Activated T-cell treated with anti-CD3 and anti-CD28 coated beads for 1 hour (primary cell): ENCODE results near the gene PROKR1.
"Not testable (repeated sequence)": the region's sequence is repeated elsewhere in the genome, so short reads cannot be mapped to it uniquely, and the experiment has no call there.

Experiments used
- DNase-seq: peaks from one replicate; pipeline ENCODE4 v3.0.0-alpha.2; 2020; ENCODE audit warnings: low read depth

The PROKR1 gene

GRCh38 chr2:68658266-68658665, 14.9 kb downstream of the PROKR1 start:
- no peak for DNase-seq

- no peak for DNase-seq
These were observed 15.7 kb downstream of the PROKR1 start for GRCh38 chr2:68659081-68659480.

- DNase-seq, result no peak
These were observed 17.3 kb downstream of the PROKR1 start for GRCh38 chr2:68660658-68661057.

GRCh38 chr2:68662466-68662865, 19.1 kb downstream of the PROKR1 start:
- no peak for DNase-seq

- no peak for DNase-seq
These were observed 20.2 kb downstream of the PROKR1 start for GRCh38 chr2:68663371-68664156.

GRCh38 chr2:68667371-68667770, 24.0 kb downstream of the PROKR1 start:
- no peak for DNase-seq

- no peak for DNase-seq
These were observed 26.3 kb downstream of the PROKR1 start for GRCh38 chr2:68669651-68670050.

GRCh38 chr2:68671961-68672360, 28.6 kb downstream of the PROKR1 start:
- no peak for DNase-seq

GRCh38 chr2:68673631-68674030, 30.3 kb downstream of the PROKR1 start:
- no peak for DNase-seq

GRCh38 chr2:68675470-68675869, 32.1 kb downstream of the PROKR1 start:
- DNase-seq, result no peak

- DNase-seq, result not testable (repeated sequence)
These were observed 34.5 kb downstream of the PROKR1 start for GRCh38 chr2:68677837-68678236.

GRCh38 chr2:68679166-68679916, 36.0 kb downstream of the PROKR1 start:
- DNase-seq, result not testable (repeated sequence)

- not testable (repeated sequence) for DNase-seq
These were observed 36.5 kb downstream of the PROKR1 start for GRCh38 chr2:68679917-68680267.

GRCh38 chr2:68684197-68684596, 40.8 kb downstream of the PROKR1 start:
- DNase-seq, result no peak

- DNase-seq, result no peak
These were observed 42.8 kb downstream of the PROKR1 start for GRCh38 chr2:68686178-68686577.

- no peak for DNase-seq
These were observed 43.6 kb downstream of the PROKR1 start for GRCh38 chr2:68687018-68687417.

GRCh38 chr2:68689553-68690537, 46.5 kb downstream of the PROKR1 start:
- DNase-seq, result no peak

GRCh38 chr2:68690851-68691250, 47.5 kb downstream of the PROKR1 start:
- DNase-seq, result no peak

GRCh38 chr2:68692511-68692910, 49.1 kb downstream of the PROKR1 start:
- no peak for DNase-seq

GRCh38 chr2:68693951-68694350, 50.6 kb downstream of the PROKR1 start:
- no peak for DNase-seq

- DNase-seq, result no peak
These were observed 52.6 kb downstream of the PROKR1 start for GRCh38 chr2:68695971-68696370.

- DNase-seq, result no peak
These were observed 53.2 kb downstream of the PROKR1 start for GRCh38 chr2:68696554-68696953.
